ENCODE data around the gene RPAIN. TPM values are rescaled to one million over a fixed set of nuclear protein-coding genes. Genes with fewer than 3 reads are reported as not detected.

RPAIN gene
- total and polyA plus RNA-seq, 2 of the 8 experiments (the other 6 are each of a cell fraction or from before 2014, with no cell fraction given) = 54.5 to 57.7 TPM

DNA sequence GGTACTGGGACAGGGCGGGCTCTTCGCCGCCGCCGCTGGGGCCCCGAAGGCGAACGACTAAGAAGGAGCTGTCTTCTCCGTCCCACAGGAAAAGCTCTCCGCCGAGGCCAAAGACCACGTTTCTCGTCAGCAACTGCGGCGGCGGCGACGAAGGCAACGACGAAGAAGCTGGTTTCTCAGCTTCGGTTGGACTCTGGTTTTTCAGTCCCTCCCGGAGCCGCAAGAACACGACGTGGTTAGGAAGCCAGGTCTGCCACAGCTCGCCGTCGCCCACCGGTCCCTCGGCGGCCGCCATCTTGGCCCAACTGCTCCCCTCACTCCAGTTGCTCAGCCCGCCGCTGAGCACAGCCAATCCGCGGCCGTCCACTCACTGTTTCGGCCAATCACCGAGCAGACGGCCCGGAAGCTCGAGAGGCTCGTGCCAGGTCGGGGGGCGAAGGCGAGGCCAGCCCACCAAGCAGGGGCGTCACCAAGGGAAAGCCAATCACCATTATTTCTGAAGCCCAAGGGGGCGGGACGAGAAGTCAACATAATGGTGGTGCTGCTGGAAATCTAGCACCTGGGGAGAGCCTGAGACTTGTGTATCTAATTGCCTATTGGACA is 525 bp upstream of the RPAIN start, which contains the start of gene NUP88:
Gene NUP88, minus strand, starts transcription at position 307 of the 603 bp plus-strand sequence. Its CDS starts 12 bp downstream, at position 295.
- H4K8ac ChIP-seq (ENCODE audit: extremely low read depth, insufficient read depth, low read length) = peak within 1 kb of the TSS; percentile 99; the same call in 1 of the 2 replicates
- DNase-seq (ENCODE audit: low read depth in 1 of 2, low spot score in 2 of 2) (peak; percentile 91 to 93), FAIRE-seq (peak; percentile 70)
- peak within 1 kb of the TSS; percentile 97; the same call in 1 of the 2 replicates for H3K18ac ChIP-seq (ENCODE audit: extremely low read depth, low read length)
- H3K56ac ChIP-seq (replicated peaks; ENCODE audit: insufficient read length, low read depth, low read length) = peak within 1 kb of the TSS; percentile 83
- H3K4me1 ChIP-seq (replicated peaks in 1 of 4; ENCODE audit: control insufficient read depth in 3 of 4, insufficient read depth in 4 of 4, low read length in 3 of 4) = peaks cover 0 to 4% (median 2%) of the 10 kb centered on the region in 4 experiments; a peak in 3 of 7 replicates
- H3K79me2 ChIP-seq (ENCODE audit: control insufficient read depth in 1 of 2, insufficient read depth in 2 of 2, low read length in 2 of 2) = peaks cover 23 to 72% of the 10 kb centered on the region in 2 experiments
- H3K9me3 ChIP-seq (ENCODE audit: insufficient read depth in 2 of 2, low read depth in 1 of 2, low read length in 1 of 2) = no peaks in the 10 kb centered on the region
- ChIA-PET POLR2A (ENCODE audit: partially characterized antibody) (interaction anchor here (0.7 to 11.3 kb wide), 21 partner anchors 8 to 84 kb away, joined by 3 to 225 read pairs (median 5); partner anchors contain the start of genes C1QBP, DERL2, DHX33 and MIS12), CTCF (ENCODE audit: partially characterized antibody) (interaction anchor here (1.8 kb wide), 1 partner anchor 12 kb away, joined by 7 read pairs; no protein-coding TSS in a partner anchor)
- no peak within 1 kb of the TSS; the same call in 1 of the 2 replicates for H2BK15ac ChIP-seq (ENCODE audit: low read length)
- peaks cover 9% of the 10 kb centered on the region; the same call in 1 of the 2 replicates for H3K79me1 ChIP-seq (ENCODE audit: low read depth, low read length)
- peaks cover 4% of the 10 kb centered on the region in 2 experiments for H4K20me1 ChIP-seq (replicated peaks in 1 of 2; ENCODE audit: control insufficient read depth in 1 of 2, insufficient read depth in 2 of 2, low read length in 2 of 2)
- H2AFZ ChIP-seq (ENCODE audit: low read length) = peak within 1 kb of the TSS; percentile 100
- H4K91ac ChIP-seq (replicated peaks; ENCODE audit: insufficient read length, low read length) = peak within 1 kb of the TSS; percentile 96
- WGBS, 2 experiments (ENCODE audit: extremely low coverage in 1 of 2, insufficient coverage in 1 of 2, insufficient read length in 1 of 2, insufficient replicate concordance in 2 of 2, low coverage in 1 of 2, low lambda C conversion rate in 2 of 2, missing lambda C conversion rate in 1 of 2) = 1% methylated on average over 48 of the region's 49 CpGs; no CpG with 5 or more reads in 1 of the 2 experiments
- peak within 1 kb of the TSS; percentile 67 to 99 (median 97) for H3K4me3 ChIP-seq (ENCODE audit: extremely low read depth in 1 of 4, insufficient read depth in 2 of 4, low read depth in 3 of 4, low read length in 4 of 4)
- H3K23me2 ChIP-seq (ENCODE audit: low read depth, low read length) = peaks cover 5% of the 10 kb centered on the region
- H3K36me3 ChIP-seq (ENCODE audit: control insufficient read depth in 2 of 4, insufficient read depth in 4 of 4, low read length in 3 of 4) = peaks cover 17 to 59% (median 31%) of the 10 kb centered on the region in 4 experiments
- H3K4ac ChIP-seq (replicated peaks; ENCODE audit: insufficient read length, low read depth, low read length) = peak within 1 kb of the TSS; percentile 27
- H3K9ac ChIP-seq (replicated peaks in 1 of 4; ENCODE audit: extremely low read depth in 1 of 4, low read depth in 3 of 4, low read length in 3 of 4) = peak within 1 kb of the TSS; percentile 92 to 99 (median 98)
- peak within 1 kb of the TSS; percentile 95 for H3K27ac ChIP-seq (ENCODE audit: low read depth, low read length)
- no peaks in the 10 kb centered on the region for H3K27me3 ChIP-seq (replicated peaks in 1 of 4; ENCODE audit: control insufficient read depth in 3 of 4, extremely low read depth in 1 of 4, insufficient read depth in 3 of 4, low read length in 3 of 4)
- no peak within 1 kb of the TSS for H2BK20ac ChIP-seq (ENCODE audit: low read length)
- peak within 1 kb of the TSS; percentile 58 for H2BK120ac ChIP-seq (replicated peaks; ENCODE audit: low read depth, low read length)
- no peak within 1 kb of the TSS; the same call in 1 of the 2 replicates for H2AK5ac ChIP-seq (ENCODE audit: low read depth, low read length)
- peak within 1 kb of the TSS; percentile 96 for H2BK5ac ChIP-seq (ENCODE audit: low read depth, low read length)
- H3K23ac ChIP-seq (ENCODE audit: insufficient read length) = no peak within 1 kb of the TSS
- peak within 1 kb of the TSS; percentile 84 for H4K5ac ChIP-seq (ENCODE audit: insufficient read length, low read depth, low read length)
- no peak within 1 kb of the TSS for H3K14ac ChIP-seq (ENCODE audit: insufficient read length)
- H2BK12ac ChIP-seq (ENCODE audit: low read depth, low read length) = peak within 1 kb of the TSS; percentile 98
- H3K4me2 ChIP-seq (ENCODE audit: insufficient read depth in 1 of 2, low read depth in 2 of 2, low read length in 2 of 2) = peak within 1 kb of the TSS; percentile 55 to 94
- TF ChIP-seq TCF12 (IDR thresholded peaks at IDR 0.05; ENCODE audit: low read depth, low read length) = no peak
- TF ChIP-seq EZH2 (IDR thresholded peaks at IDR 0.05; ENCODE audit: low read depth, low read length, severe bottlenecking) = no peak
- TF ChIP-seq SRF (IDR thresholded peaks at IDR 0.05; ENCODE audit: low read depth, low read length) = no peak
- no peak for TF ChIP-seq GABPA (IDR thresholded peaks at IDR 0.05; ENCODE audit: borderline replicate concordance, insufficient read depth, low read length)
- TF ChIP-seq SP2 (IDR thresholded peaks at IDR 0.05; ENCODE audit: low read length) = 0 out of 2 replicates have a peak, but pooled peaks have one; percentile 8
- no peak for TF ChIP-seq EGR1 (IDR thresholded peaks at IDR 0.05; ENCODE audit: borderline replicate concordance, low read depth, low read length)
- TF ChIP-seq CTBP2 (IDR thresholded peaks at IDR 0.05; ENCODE audit: borderline replicate concordance, insufficient read depth, insufficient read length, low read length) = no peak
- no peak for TF ChIP-seq NRF1 (IDR thresholded peaks at IDR 0.05; ENCODE audit: low read depth, low read length)
- TF ChIP-seq, protein P1, sequence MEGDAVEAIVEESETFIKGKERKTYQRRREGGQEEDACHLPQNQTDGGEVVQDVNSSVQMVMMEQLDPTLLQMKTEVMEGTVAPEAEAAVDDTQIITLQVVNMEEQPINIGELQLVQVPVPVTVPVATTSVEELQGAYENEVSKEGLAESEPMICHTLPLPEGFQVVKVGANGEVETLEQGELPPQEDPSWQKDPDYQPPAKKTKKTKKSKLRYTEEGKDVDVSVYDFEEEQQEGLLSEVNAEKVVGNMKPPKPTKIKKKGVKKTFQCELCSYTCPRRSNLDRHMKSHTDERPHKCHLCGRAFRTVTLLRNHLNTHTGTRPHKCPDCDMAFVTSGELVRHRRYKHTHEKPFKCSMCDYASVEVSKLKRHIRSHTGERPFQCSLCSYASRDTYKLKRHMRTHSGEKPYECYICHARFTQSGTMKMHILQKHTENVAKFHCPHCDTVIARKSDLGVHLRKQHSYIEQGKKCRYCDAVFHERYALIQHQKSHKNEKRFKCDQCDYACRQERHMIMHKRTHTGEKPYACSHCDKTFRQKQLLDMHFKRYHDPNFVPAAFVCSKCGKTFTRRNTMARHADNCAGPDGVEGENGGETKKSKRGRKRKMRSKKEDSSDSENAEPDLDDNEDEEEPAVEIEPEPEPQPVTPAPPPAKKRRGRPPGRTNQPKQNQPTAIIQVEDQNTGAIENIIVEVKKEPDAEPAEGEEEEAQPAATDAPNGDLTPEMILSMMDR (IDR thresholded peaks at IDR 0.05; ENCODE audit: control extremely low read depth in 1 of 3, insufficient read depth in 1 of 3, low read depth in 1 of 3, low read length in 3 of 3) = no peak

Measured in H1 (cell line).